Mesendoderm (in vitro differentiated cells): ENCODE measurements around the gene LAMA3.

Experiments
- DNase-seq: peaks from one replicate; pipeline ENCODE4 v3.0.0; 2013
- H2AK5ac ChIP-seq: 2 replicates; pipeline ENCODE4 v1.6.1; 2013; ENCODE audit warnings: low read length, inconsistent platforms
- H2BK120ac ChIP-seq: 2 replicates; pipeline ENCODE4 v1.6.1; 2013; ENCODE audit warnings: low read depth, mild to moderate bottlenecking, low read length, moderate library complexity, mixed read lengths
- H2BK15ac ChIP-seq: replicated peaks from 2 replicates; pipeline ENCODE4 v1.6.1; 2013; ENCODE audit warnings: low read depth, mild to moderate bottlenecking, moderate library complexity
- H2BK5ac ChIP-seq: 2 replicates; pipeline ENCODE4 v1.6.1; 2013; ENCODE audit warnings: low read length, inconsistent platforms
- H3K18ac ChIP-seq: 2 replicates; pipeline ENCODE4 v1.6.1; 2013; ENCODE audit warnings: mild to moderate bottlenecking, low read length, mixed read lengths
- H3K23ac ChIP-seq: one replicate; pipeline ENCODE4 v1.6.1; 2013; ENCODE audit warnings: low read length
- H3K27ac ChIP-seq: 2 replicates; pipeline ENCODE4 v1.5.1; 2013; ENCODE audit warnings: low read depth, mild to moderate bottlenecking, inconsistent platforms, low read length, moderate library complexity
- H3K27me3 ChIP-seq: 2 replicates; pipeline ENCODE4 v1.6.1; 2013; ENCODE audit warnings: low read length, control low read depth, mild to moderate bottlenecking, inconsistent platforms; ENCODE audit not compliant: insufficient read depth, poor library complexity
- H3K36me3 ChIP-seq: 2 replicates; pipeline ENCODE4 v1.6.1; 2013; ENCODE audit warnings: low read length, inconsistent platforms; ENCODE audit not compliant: control insufficient read depth, insufficient read depth
- H3K4ac ChIP-seq: one replicate; pipeline ENCODE4 v1.6.1; 2013; ENCODE audit warnings: low read depth, mild to moderate bottlenecking, low read length, moderate library complexity
- H3K4me1 ChIP-seq: 2 replicates; pipeline ENCODE4 v1.6.1; 2013; ENCODE audit warnings: low read depth, low read length, inconsistent platforms; ENCODE audit not compliant: control insufficient read depth
- H3K4me2 ChIP-seq: 2 replicates; pipeline ENCODE4 v1.6.1; 2013; ENCODE audit warnings: low read length
- H3K4me3 ChIP-seq: 2 replicates; pipeline ENCODE4 v1.5.1; 2013; ENCODE audit warnings: mild to moderate bottlenecking, low read length
- H3K56ac ChIP-seq: one replicate; pipeline ENCODE4 v1.6.1; 2013; ENCODE audit warnings: low read length
- H3K79me1 ChIP-seq: 2 replicates; pipeline ENCODE4 v1.6.1; 2013; ENCODE audit warnings: low read length, inconsistent platforms
- H3K79me2 ChIP-seq: 2 replicates; pipeline ENCODE4 v1.6.1; 2013; ENCODE audit warnings: mild to moderate bottlenecking, low read length; ENCODE audit not compliant: control insufficient read depth, insufficient read depth
- H3K9ac ChIP-seq: 2 replicates; pipeline ENCODE4 v1.6.1; 2013; ENCODE audit warnings: low read length, inconsistent platforms
- H4K5ac ChIP-seq: one replicate; pipeline ENCODE4 v1.6.1; 2013; ENCODE audit warnings: low read length
- H4K8ac ChIP-seq: one replicate; pipeline ENCODE4 v1.6.1; 2013; ENCODE audit warnings: low read depth, mild to moderate bottlenecking, control low read depth, low read length, moderate library complexity
- WGBS: extraction: QIAGEN DNeasy Blood & Tissue Kit; methylation state at CpG from one replicate; pipeline ENCODE4 v1.1.7; 2013; ENCODE audit warnings: low lambda C conversion rate, missing lambda C conversion rate; ENCODE audit not compliant: insufficient coverage; ENCODE audit errors: extremely low coverage; 5-methylcytosine and 5-hydroxymethylcytosine counted together

Gene LAMA3

GRCh38 chr18:23772327-23773024 is 83.2 kb downstream of the LAMA3 start:
- H3K79me1 ChIP-seq = no peaks in the 10 kb centered on the region
- no peak overlapping the region for H3K27ac ChIP-seq
- no peak overlapping the region for H4K5ac ChIP-seq
- no peak overlapping the region for H2BK5ac ChIP-seq
- H3K27me3 ChIP-seq = no peaks in the 10 kb centered on the region
- no peaks in the 10 kb centered on the region for H3K36me3 ChIP-seq
- no peaks in the 10 kb centered on the region for H3K4me1 ChIP-seq
- no peak overlapping the region for H3K4ac ChIP-seq
- no peak overlapping the region for H3K23ac ChIP-seq
- no peak overlapping the region for H3K18ac ChIP-seq
- no peak for DNase-seq
- H2AK5ac ChIP-seq = no peak overlapping the region
- H2BK15ac ChIP-seq = no peak overlapping the region
- H4K8ac ChIP-seq = no peak overlapping the region
- H3K56ac ChIP-seq = no peak overlapping the region
- H3K4me3 ChIP-seq = no peak overlapping the region
- H3K4me2 ChIP-seq = no peak overlapping the region
- no CpG with 5 or more reads among the region's 4 CpGs for WGBS
- H2BK120ac ChIP-seq = no peak overlapping the region
- H3K9ac ChIP-seq = no peak overlapping the region
- H3K79me2 ChIP-seq = no peaks in the 10 kb centered on the region

GRCh38 chr18:23776306-23776705 is 87.1 kb downstream of the LAMA3 start:
- no peak overlapping the region for H2BK15ac ChIP-seq
- H3K27me3 ChIP-seq = no peaks in the 10 kb centered on the region
- H2BK5ac ChIP-seq = no peak overlapping the region
- no peak overlapping the region for H2AK5ac ChIP-seq
- H3K56ac ChIP-seq = no peak overlapping the region
- no peaks in the 10 kb centered on the region for H3K79me2 ChIP-seq
- H4K5ac ChIP-seq = no peak overlapping the region
- no CpG with 5 or more reads among the region's 3 CpGs for WGBS
- H3K27ac ChIP-seq = no peak overlapping the region
- H3K23ac ChIP-seq = no peak overlapping the region
- no peak overlapping the region for H3K4me3 ChIP-seq
- no peaks in the 10 kb centered on the region for H3K79me1 ChIP-seq
- H3K4me2 ChIP-seq = no peak overlapping the region
- H3K36me3 ChIP-seq = no peaks in the 10 kb centered on the region
- no peak overlapping the region for H2BK120ac ChIP-seq
- H3K18ac ChIP-seq = no peak overlapping the region
- no peak overlapping the region for H3K4ac ChIP-seq
- H3K9ac ChIP-seq = no peak overlapping the region
- DNase-seq = no peak
- no peak overlapping the region for H4K8ac ChIP-seq
- H3K4me1 ChIP-seq = peaks cover 2% of the 10 kb centered on the region

GRCh38 chr18:23778828-23779227 is 89.6 kb downstream of the LAMA3 start:
- Histone ChIP-seq H4K5ac (no peak overlapping the region), H3K9ac (no peak overlapping the region), H3K4me3 (no peak overlapping the region), H2AK5ac (no peak overlapping the region), H2BK15ac (no peak overlapping the region), H3K4me2 (no peak overlapping the region), H3K4me1 (peaks cover 2% of the 10 kb centered on the region), H3K56ac (no peak overlapping the region), H4K8ac (no peak overlapping the region), H3K18ac (no peak overlapping the region), H3K27ac (no peak overlapping the region), H2BK5ac (no peak overlapping the region), H3K4ac (no peak overlapping the region), H3K27me3 (no peaks in the 10 kb centered on the region), H3K79me2 (no peaks in the 10 kb centered on the region), H3K36me3 (no peaks in the 10 kb centered on the region), H3K23ac (no peak overlapping the region), H2BK120ac (no peak overlapping the region), H3K79me1 (no peaks in the 10 kb centered on the region)
- no CpG with 5 or more reads among the region's 2 CpGs for WGBS
- DNase-seq = no peak

GRCh38 chr18:23779696-23780303 is 90.5 kb downstream of the LAMA3 start:
- Histone ChIP-seq H2BK5ac (no peak overlapping the region), H2BK120ac (no peak overlapping the region), H3K23ac (no peak overlapping the region), H3K79me2 (no peaks in the 10 kb centered on the region), H3K18ac (no peak overlapping the region), H3K79me1 (no peaks in the 10 kb centered on the region), H2BK15ac (no peak overlapping the region), H2AK5ac (no peak overlapping the region), H3K4me3 (no peak overlapping the region), H3K27me3 (no peaks in the 10 kb centered on the region), H4K5ac (no peak overlapping the region), H4K8ac (no peak overlapping the region), H3K9ac (no peak overlapping the region), H3K4ac (no peak overlapping the region), H3K4me1 (peaks cover 2% of the 10 kb centered on the region), H3K27ac (no peak overlapping the region), H3K36me3 (no peaks in the 10 kb centered on the region), H3K56ac (no peak overlapping the region), H3K4me2 (no peak overlapping the region)
- DNase-seq = peak; percentile 68
- WGBS = no CpG with 5 or more reads among the region's 5 CpGs

- Histone ChIP-seq H3K4me2 (no peak overlapping the region), H3K4ac (no peak overlapping the region), H3K18ac (no peak overlapping the region), H3K79me2 (no peaks in the 10 kb centered on the region), H2BK15ac (no peak overlapping the region), H3K4me1 (no peaks in the 10 kb centered on the region), H3K79me1 (no peaks in the 10 kb centered on the region), H3K4me3 (no peak overlapping the region), H2AK5ac (no peak overlapping the region), H3K9ac (no peak overlapping the region), H4K5ac (no peak overlapping the region), H3K27ac (no peak overlapping the region), H3K27me3 (no peaks in the 10 kb centered on the region), H2BK5ac (no peak overlapping the region), H3K56ac (no peak overlapping the region), H3K36me3 (no peaks in the 10 kb centered on the region), H4K8ac (no peak overlapping the region), H3K23ac (no peak overlapping the region), H2BK120ac (no peak overlapping the region)
- WGBS = no CpG with 5 or more reads among the region's 1 CpG
- peak; percentile 71 for DNase-seq
These were observed 95.6 kb downstream of the LAMA3 start for GRCh38 chr18:23784832-23785245.

- no peak overlapping the region for H3K27ac ChIP-seq
- H3K56ac ChIP-seq = no peak overlapping the region
- WGBS = no CpG with 5 or more reads among the region's 1 CpG
- H3K4me2 ChIP-seq = no peak overlapping the region
- H3K79me2 ChIP-seq = no peaks in the 10 kb centered on the region
- no peak overlapping the region for H3K18ac ChIP-seq
- H2BK15ac ChIP-seq = no peak overlapping the region
- no peaks in the 10 kb centered on the region for H3K27me3 ChIP-seq
- no peak overlapping the region for H4K8ac ChIP-seq
- H3K79me1 ChIP-seq = no peaks in the 10 kb centered on the region
- H3K36me3 ChIP-seq = no peaks in the 10 kb centered on the region
- H3K4me3 ChIP-seq = no peak overlapping the region
- no peak overlapping the region for H3K9ac ChIP-seq
- H2BK120ac ChIP-seq = no peak overlapping the region
- no peak overlapping the region for H2BK5ac ChIP-seq
- no peak overlapping the region for H3K23ac ChIP-seq
- no peaks in the 10 kb centered on the region for H3K4me1 ChIP-seq
- no peak overlapping the region for H4K5ac ChIP-seq
- no peak overlapping the region for H2AK5ac ChIP-seq
- no peak overlapping the region for H3K4ac ChIP-seq
- DNase-seq = no peak
These were observed 103.8 kb downstream of the LAMA3 start for GRCh38 chr18:23793051-23793450.
